ELF-1 (cell line): ENCODE results near the gene EFCAB5.
"Not testable (repeated sequence)": the region's sequence is repeated elsewhere in the genome, so short reads cannot be mapped to it uniquely, and the experiment has no call there.

Experiments used
- DNase-seq: peaks from one replicate; pipeline ENCODE4 v3.0.0-alpha.2; 2016; ENCODE audit warnings: low read depth, low spot score

Gene EFCAB5

DNA sequence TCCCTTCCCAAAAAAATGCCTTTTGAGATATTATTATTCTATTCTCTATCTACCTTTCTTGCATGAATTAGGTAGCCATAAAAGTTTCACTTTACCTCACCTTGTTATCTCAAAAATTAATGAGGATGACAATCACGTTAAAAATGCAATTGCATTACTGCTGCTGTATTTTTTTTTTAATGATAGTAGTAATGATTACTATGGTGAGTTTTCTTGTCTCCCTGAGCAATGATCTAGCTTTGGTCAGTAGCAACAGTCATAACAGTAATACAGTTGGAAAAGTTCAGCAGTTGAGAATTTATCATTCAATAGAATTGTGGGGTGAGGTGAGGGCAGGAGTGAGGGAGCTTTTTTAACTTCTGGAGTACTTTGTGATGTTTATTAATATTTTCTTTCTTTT lies at the start of gene EFCAB5:
TSS of gene EFCAB5 (plus strand) at position 301 of the 400 bp plus-strand sequence. CDS start 163 bp downstream, outside the sequence.
- no peak for DNase-seq

DNA sequence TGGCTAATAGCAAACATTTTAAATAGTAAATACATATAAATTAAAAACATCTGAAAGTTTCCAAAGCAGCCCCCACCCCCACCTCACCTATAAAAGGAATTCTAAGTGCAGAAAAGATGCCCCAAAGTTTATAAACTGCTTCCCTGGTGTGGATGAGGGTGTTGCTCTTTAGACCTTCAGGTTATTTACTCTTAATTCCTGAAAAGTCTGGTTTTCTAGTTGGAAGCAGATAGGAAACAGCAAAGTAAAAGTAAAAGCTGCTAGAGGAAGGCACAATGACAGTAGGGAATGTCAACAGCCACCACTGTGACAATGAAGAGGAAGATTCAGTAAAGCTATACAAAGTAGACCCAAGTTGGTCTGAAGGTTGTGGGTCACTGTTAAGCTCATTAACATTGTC lies 49.2 kb upstream of the EFCAB5 start:
- no peak for DNase-seq

DNA sequence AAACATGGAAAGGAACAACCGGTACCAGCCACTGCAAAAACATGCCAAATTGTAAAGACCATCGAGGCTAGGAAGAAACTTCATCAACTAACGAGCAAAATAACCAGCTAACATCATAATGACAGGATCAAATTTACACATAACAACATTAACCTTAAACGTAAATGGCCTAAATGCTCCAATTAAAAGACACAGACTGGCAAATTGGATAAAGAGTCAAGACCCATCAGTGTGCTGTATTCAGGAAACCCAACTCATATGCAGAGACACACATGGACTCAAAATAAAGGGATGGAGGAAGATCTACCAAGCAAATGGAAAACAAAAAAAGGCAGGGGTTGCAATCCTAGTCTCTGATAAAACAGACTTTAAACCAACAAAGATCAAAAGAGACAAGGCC lies 44.3 kb upstream of the EFCAB5 start:
- DNase-seq: not testable (repeated sequence)

DNA sequence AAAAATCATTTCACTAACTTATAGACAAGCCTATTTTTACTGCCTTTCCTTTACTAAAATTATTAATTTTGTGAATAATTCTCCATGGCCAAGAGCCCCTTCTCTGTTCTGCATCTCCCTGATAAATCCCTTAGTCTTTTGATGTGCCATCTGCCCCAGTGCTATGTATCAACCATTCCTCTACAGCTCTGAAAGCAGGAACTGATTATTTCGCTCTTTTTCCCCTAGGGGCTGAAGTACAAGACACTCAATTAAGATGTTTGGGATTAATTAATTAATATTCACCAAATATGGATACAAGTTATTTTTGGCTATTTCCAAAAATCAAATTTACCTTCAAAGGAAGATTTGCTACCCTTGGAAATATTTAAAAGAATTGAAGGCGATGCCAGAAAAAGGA lies 38.0 kb upstream of the EFCAB5 start:
- no peak for DNase-seq

DNA sequence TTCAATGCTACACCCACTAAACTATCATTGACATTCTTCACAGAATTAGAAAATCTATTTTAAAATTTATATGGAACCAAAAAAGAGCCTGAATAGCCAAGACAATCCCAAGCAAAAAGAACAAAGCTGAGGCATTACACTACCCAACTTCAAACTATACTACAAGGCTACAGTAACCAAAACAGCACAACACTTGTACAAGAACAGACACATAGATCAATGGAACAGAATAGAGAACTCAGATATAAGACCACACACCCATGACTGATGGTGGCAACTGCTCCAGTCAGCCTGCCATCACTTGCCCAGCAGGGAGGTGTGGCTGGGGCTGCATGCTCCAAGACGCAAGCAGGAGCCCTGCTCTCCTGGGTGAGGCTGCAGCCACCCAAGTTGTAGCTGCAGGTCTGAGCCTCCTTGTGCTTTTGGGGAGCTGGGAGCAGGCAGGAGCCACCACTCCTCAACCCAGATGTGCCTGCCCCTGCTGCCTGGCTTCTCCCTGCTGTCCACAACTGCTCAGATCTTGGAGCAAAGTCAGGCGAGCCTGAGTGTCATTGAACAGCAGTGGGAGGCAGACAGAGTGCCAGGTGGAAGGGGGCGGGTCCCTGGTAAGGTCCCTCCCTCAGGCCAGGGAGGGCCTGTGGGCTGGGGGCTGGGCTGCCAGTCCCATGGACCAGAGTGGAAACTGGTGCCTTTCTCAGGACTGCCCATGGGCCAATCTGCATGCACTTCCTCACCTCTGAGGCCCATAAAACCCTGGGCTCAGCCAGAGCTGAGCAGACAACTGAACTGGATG lies 36.2 kb upstream of the EFCAB5 start:
- DNase-seq: no peak

DNA sequence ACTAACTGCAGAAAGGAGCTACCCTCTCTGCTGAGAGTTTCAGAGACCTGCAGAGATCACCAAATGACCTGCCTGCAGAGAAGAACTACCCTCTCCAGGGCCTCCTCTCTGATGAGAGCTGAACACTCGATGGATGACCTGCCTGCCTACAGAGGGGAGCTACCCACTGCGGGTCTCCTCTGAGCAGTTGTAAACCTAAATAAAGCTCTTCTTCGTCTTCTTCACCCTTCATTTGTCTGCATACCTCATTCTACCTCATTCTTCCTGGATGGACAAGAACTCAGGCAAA lies 35.6 kb upstream of the EFCAB5 start:
- DNase-seq: no peak

DNA sequence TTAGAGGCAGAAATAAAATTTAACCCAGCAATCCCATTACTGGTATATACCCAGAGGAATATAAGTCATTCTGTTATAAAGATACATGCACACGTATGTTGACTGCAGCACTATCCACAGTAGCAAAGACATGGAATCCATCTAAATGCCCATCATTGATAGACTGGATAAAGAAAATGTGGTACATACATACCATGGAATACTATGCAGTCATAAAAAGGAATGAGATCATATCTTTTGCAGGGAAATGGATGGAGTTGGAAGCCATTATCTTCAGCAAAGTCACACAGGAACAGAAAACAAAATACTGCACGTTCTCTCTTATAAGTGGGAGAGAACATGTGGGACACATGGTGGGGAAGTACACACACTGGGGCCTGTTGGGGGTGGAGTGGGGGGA lies 34.5 kb upstream of the EFCAB5 start:
- no peak for DNase-seq

DNA sequence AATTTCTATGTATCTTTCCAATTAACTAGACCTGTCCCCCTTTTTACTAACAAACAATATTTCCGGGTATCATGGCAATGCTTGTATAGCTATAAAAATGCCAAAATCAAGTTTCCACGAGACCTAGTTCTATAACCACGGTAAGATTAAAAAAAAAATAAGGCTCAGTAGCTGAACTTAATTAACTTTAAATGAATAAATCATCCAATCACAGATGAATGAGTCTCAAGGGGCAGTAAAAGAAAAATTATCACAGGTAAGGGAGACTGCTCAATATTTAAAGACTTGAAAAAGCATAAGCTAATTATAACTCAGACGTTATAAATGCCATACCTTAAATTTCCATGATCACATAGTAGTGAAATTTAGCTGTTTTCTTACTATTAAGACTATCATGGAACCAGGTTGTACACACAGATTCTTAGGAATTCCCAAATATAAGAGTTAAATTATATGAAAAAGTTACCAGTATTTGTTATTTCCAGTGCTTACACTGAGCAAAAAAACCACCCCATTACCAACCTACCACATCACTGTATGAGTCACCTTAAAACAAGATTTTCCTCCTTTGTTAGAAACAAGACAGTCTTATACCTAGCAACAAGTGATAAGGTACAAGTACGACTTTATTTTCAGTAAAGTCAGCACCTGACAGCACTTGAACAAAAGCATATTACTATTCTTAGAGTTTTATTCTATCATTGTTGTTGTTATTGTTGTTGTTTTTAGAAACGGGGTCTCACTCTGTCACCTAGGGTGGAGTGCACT lies 32.0 kb upstream of the EFCAB5 start:
- DNase-seq: no peak

DNA sequence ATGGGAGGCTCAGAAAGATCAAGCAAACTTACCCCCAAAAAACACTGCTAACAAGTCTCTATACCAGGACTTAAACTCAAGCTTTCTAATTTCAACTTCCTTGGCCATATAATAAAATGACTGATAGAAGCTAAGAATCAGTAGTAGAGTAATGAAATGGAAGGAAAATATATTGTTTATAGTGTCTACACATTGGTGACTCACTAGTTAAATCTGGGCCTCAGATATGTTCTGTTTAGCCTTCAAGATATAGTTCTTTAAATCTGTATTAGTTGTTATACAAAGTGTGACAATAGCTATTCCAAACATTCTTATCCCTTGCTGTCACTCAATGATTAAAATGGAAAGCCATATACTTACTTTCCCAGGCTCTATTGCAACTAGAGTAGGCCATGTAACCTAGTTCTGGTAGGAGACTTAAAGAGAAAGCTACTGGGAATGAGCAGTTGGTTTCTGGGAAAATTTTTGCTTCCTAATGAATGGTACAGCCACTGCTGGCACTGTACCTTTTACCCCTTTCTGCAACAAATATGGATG lies 29.7 kb upstream of the EFCAB5 start:
- DNase-seq: no peak

DNA sequence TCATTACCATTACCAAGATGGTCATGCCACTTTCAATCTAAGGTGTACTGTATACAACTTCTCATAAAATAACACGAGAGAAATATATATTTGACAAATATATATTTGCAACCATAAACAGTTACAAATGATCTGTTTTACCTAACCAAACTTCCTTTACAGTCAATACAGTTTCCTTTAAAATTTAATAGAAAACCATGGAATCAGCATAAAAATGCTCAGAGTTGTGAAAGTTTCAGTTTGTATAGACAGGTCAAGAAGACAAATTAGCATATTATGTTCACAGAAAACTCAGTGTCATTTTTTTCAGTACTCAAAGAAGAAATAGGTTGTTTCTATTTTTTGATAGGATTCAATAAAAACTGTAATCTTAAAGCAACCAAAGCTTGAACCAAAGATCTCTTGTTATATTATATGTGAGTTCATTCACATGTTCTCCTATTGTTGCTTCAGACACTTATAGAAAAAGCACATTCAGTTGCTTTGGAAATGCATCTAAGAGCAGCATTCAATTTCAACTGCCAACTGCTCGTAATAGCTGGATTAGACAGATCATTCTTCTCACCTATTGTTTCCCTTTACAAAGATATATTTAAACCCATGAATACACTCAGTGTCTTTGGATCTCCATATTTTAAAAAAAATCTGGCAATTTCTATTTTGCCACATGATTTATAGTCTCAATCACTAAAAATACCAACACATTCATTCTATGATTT lies 26.5 kb upstream of the EFCAB5 start:
- no peak for DNase-seq

DNA sequence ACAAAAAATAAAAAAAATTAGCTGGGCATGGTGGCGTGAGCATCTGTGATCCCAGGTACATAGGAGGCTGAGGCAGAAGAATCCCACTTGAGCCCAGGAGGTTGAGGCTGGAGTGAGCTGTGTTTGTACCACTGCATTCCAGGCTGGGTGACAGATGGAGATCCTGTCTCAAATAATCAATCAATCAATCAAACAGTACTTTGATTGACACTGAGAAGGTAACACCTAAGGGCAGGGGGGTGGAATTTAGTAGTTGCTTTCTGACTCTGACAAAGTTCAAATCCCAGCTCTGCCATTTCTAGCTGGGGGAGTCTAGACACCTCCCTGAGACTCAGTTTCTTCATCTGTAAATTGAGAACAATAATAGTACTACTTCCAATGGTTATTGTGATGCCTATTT lies 23.4 kb upstream of the EFCAB5 start:
- DNase-seq: no peak

DNA sequence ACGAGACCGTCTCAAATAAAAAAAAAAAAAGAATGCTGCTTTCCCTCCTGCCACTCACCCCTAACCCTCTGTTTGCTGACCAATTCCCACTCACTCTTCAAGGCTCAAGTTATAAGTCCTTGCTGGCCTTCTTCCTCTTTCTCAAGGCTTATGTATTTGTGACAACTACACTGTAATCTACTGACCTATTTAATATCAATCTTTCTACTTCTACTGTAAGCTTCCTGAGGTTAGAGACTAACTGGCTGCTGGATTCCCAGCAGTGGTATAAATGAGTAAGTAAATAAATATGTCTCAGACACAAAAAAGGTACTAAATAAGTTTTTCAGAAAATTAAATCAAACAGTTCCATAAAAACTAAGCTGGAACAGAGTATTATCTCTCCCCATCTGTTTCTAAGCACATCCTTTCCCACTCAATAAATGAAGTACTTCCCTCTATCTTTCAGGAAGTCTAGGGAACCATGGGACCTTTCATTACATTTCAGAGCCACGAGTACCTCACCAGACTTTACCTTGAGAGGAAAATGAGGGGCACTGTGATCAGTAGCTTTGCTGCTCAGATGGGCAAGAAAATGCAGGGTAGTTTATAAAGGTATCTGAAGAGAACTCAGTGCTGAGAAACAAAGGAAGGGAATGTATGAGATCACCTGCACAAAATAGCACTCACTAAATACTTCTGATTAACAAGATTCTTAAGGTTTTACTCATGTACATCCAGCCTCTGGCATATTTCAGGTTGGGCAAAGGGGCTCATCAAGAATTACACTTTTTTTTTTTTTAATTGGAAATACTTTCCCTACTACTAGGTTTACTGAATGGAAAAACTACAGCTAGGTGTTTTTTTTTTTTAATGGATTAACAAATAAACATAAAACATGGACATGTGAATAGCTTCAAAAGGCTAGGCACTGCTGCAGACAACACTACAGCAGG lies 22.2 kb upstream of the EFCAB5 start:
- no peak for DNase-seq

DNA sequence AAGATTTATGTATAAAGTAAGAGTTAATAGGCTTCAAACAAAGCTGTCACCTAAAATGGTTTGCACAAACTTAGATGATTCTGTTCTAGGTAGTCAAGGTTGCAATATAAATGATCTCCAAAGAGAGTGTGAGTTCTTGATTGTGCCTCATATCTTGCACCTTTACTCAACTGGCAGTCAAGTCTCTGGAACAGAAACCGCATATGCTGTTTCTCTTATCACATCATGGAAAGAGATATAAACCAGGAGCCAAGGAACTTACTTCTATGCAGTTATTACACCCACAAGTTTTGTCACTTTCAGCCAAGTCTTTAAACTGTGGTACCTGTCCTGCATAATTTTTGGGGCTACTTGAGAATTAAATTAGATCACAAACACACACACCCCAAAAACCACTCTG lies 16.6 kb upstream of the EFCAB5 start:
- no peak for DNase-seq

DNA sequence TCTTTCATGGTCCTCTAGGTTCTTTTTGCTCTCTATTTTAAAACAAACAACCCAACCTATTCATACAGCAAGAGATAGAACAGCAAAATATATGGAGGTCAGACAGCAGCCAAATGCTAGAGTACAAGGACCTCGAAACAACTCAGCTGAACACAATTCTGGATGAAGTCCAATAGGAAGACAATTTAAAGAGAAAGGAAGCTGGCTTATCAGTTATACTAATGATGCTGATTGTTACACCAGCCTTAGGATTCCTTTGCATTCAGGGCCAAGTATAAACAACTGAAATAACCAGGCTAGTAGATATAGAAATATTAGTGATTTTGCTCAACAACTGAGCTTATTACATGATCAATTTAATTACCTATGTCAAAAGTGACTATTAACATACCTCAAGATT lies 13.9 kb upstream of the EFCAB5 start:
- DNase-seq: no peak

DNA sequence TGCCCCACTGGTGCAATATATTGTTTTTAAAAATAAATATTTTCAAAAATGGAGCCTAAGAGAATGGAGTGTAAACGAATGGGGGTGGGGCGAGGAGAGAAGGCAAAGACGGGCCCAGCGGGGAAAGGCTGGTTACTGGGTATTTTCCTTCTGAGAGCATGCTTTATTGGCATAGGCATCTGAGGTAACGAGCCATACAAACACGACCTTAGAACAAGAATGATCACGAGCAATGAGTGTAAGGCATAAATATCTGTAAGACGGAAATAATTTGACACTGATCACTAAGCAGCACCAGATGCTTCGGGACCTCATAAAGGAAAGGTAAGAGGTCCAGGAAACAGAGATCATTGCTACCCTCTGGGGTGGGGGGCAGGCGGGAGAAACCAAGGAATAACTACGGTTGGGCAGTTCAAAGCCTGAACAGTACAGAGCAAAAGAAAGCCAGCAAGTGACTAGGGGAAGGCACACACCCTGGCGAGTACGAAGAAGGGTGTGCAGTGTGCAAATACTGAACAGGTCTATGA lies 12.4 kb upstream of the EFCAB5 start:
- DNase-seq: no peak

DNA sequence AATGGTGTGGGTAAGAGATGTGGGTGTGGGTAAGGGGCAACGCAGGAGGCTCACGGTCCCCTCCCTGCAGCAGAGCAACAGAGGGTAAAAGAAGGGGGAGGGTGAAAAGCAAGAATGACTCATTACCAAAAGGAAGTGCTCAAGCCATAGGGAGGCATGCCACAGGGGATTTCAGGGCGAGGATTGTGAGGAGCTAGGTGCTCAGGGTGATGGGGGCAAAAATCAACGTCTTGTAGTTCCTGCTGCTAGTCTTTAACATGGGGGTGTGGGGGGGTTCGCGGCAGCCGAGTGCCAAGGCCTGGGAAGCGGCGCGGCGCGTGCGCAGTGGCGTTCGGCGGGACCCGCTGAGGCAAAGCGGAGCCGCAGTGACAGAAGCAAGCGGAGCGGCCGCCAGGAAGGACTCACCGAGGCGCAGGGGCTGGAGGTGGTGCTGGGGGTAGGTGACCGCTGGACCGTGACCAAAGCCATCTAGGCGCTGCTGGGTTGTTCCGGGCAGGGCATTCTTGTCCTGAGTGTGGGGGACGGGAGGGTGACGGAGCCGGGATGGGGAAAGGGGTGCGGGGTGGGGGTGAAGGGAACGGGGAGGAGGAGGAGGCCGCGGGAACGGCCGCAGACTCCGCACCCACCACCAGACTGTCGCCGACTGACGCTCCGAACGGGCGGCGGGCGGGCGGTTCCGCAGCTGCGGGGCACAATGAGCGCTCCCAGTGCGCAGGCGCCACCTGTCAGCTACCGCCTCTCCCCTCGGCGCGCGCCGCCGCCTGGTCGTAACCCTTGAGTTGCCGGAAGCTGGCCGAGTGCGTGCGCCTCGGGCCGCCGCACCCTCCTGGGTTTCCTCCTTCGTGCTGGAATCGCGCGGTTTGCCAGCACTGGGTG lies 11.7 kb upstream of the EFCAB5 start, which contains the start of gene SSH2:
TSS of gene SSH2 (minus strand) at position 696 of the 876 bp plus-strand sequence. CDS start at position 468, 228 bp downstream.
- DNase-seq: peak; percentile 86

DNA sequence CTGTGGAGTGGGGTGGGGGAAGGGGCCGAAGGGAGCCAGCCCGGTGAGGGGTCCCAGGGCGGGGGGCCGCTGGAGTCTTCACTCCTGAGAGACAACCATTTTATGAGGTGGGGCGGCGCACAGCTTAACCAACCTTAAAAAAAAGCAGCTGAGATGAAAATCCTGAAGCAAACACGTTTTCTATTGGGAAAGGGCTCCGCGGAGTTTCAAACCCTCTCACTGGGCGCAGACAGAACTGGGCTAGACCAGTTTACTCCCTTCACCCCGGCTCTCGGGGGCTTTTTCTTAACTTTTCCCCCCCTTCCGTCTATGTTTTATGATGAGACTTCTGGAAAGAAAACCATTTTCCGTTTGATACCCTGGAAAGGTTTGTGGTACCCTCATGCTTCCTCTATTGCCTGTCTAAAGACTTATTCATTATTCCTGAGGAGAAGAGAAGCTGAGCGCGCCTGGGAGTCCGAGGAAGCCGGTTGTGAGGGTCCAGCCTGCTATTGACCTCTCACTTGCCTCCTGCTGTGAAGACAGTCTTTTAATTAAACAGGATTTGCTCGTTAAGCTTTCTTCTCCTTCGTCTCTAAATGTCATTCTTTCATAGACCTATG lies 10.9 kb upstream of the EFCAB5 start:
- no peak for DNase-seq

DNA sequence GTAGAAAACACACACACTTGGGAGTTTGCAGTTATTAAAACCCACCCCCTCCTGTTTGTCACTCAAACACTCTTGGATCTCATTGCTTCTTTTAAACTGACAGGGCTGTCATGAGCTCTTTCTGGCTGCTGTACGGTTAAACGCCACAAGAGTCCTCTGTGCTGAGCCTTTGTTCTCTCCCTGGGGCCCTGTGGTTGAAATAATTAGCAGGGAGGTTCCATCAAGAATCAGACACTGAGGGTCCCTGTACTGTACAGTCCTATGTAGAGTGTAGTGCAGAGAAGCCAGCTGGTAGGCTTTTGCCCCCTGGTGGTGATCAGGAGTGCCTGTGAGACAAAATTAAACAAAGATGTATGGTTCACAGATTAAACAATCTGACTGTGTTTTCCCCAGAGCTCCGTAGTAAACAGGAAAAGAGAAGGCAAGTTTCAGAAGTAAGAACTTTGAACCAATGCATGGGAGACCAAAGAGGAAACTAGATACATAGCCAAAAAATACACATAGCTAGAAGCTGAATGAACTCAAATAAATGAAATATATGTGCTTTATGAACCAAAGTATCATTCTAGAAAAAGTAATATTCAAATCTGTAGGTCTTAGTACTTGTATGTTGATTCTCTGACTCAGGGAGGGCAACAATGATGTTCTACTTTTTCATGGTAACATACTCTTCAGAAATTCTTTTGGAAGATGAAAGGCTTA lies 10.1 kb upstream of the EFCAB5 start:
- peak; percentile 61 for DNase-seq

DNA sequence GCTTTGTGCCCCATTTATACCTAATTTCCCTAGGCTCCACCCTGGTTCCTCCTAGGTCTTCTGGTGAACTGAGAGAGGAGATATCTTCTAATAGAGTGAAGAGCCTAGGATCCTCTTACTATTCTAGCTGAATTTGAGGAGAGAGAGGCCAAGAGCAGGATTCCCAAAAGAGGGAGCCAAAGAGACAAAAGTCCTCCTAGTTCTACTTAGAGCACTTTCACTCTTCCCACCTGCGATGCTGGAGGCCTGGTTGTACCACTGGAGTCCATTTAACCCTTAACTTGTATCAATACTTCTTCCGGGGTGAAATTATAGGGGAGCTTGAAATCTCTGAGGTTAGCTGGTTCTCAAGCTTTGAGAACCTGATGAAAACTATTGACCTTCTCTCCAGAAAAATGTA lies 8.1 kb upstream of the EFCAB5 start:
- DNase-seq: peak; percentile 46
